ENCODE measurements around the gene IL17REL. TPM values are rescaled to one million over a fixed set of nuclear protein-coding genes. Genes with fewer than 3 reads are reported as not detected.
A peak's percentile ranks its signal among the peaks of the same experiment; 100 is the strongest.

The IL17REL gene
- total RNA-seq, 4 donors from 2014 or later: not detected

GRCh38 chr22:49963647-49964026 lies 48.9 kb downstream of the IL17REL start:
- no peak for DNase-seq
- H3K27ac ChIP-seq: peak overlapping the region; percentile 95 to 100 (median 99)
- H3K9me3 ChIP-seq: no peaks in the 10 kb centered on the region
- intact Hi-C loops (cut with DNase I): no loop called here
- TF ChIP-seq CTCF (IDR thresholded peaks at IDR 0.05) (no peak), POLR2A (IDR thresholded peaks at IDR 0.05) (no peak)
- no peaks in the 10 kb centered on the region for H3K27me3 ChIP-seq
- H3K4me1 ChIP-seq: peaks cover 63 to 78% (median 71%) of the 10 kb centered on the region in 3 donors
- H3K4me3 ChIP-seq: peak overlapping the region; percentile 70 to 92 (median 82)
- WGBS, 2 donors: 34 to 36% methylated on average over 6 of the region's 6 CpGs
- H3K36me3 ChIP-seq: peaks cover 23 to 45% (median 29%) of the 10 kb centered on the region in 3 donors

DNA sequence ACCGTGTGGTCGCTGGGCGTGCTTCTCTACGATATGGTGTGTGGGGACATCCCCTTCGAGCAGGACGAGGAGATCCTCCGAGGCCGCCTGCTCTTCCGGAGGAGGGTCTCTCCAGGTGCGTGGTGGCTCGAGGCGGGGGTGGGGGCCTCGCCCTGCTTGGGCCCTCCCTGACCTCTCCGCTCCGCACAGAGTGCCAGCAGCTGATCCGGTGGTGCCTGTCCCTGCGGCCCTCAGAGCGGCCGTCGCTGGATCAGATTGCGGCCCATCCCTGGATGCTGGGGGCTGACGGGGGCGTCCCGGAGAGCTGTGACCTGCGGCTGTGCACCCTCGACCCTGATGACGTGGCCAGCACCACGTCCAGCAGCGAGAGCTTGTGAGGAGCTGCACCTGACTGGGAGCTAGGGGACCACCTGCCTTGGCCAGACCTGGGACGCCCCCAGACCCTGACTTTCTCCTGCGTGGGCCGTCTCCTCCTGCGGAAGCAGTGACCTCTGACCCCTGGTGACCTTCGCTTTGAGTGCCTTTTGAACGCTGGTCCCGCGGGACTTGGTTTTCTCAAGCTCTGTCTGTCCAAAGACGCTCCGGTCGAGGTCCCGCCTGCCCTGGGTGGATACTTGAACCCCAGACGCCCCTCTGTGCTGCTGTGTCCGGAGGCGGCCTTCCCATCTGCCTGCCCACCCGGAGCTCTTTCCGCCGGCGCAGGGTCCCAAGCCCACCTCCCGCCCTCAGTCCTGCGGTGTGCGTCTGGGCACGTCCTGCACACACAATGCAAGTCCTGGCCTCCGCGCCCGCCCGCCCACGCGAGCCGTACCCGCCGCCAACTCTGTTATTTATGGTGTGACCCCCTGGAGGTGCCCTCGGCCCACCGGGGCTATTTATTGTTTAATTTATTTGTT lies 49.6 kb downstream of the IL17REL start:
- Histone ChIP-seq H3K4me1 (peaks cover 61 to 77% (median 65%) of the 10 kb centered on the region in 3 donors), H3K27me3 (no peaks in the 10 kb centered on the region), H3K27ac (peak overlapping the region; percentile 95 to 100 (median 99)), H3K4me3 (peak overlapping the region; percentile 70 to 92 (median 82)), H3K9me3 (no peaks in the 10 kb centered on the region), H3K36me3 (peaks cover 23 to 45% (median 29%) of the 10 kb centered on the region in 3 donors)
- no peak for DNase-seq
- intact Hi-C loops (cut with DNase I): no loop called here
- TF ChIP-seq CTCF (IDR thresholded peaks at IDR 0.05) (peak in 1 of 6 experiments; percentile 3), POLR2A (IDR thresholded peaks at IDR 0.05) (no peak)
- WGBS, 2 donors: 27 to 46% methylated on average over 10 to 27 of the region's 63 CpGs

DNA sequence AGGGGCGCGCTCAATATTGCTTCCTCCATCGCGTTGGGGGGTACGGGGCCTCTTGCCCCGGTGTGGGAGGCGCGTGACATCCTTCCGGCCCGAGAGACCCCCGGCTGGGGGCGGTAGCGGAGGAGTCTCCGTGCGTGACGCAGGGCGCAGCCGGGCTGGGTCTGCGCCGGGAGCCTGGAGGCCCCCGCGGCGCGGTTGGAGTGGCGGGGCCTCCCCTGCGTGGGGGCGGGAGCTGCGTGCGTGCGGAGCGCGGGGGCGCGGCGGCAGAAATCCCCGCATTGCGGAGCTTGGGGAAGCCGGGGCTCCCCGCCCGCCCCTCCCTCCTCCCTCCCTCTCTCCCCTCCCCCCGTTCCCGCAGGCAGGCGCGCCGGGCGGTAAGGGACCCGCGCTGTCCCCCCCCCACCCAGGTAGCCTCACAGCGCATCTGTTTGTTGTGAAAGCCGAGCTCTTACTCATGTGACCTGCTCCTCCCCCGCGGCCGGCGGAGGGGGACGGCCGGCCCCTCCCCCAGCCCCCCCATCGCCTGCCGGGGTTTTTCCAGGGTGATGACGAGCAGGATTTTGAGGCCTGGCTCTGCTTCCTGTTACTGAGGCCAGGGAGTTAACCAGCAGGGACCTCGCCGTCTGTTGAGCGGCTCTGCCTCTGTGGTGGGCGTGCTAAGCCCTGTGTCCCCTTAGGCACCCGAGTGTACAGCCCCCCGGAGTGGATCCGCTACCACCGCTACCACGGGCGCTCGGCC lies 50.4 kb downstream of the IL17REL start:
- Histone ChIP-seq H3K27me3 (no peaks in the 10 kb centered on the region), H3K36me3 (peaks cover 23 to 45% (median 29%) of the 10 kb centered on the region in 3 donors), H3K4me1 (peaks cover 53 to 69% (median 57%) of the 10 kb centered on the region in 3 donors), H3K27ac (peak overlapping the region; percentile 95 to 100 (median 99)), H3K4me3 (peak overlapping the region; percentile 70 to 92 (median 82)), H3K9me3 (no peaks in the 10 kb centered on the region)
- intact Hi-C loops (cut with DNase I): no loop called here
- no peak for DNase-seq
- peak in 2 of 4 donors; percentile 14 to 69 for TF ChIP-seq POLR2A (IDR thresholded peaks at IDR 0.05)
- no peak for TF ChIP-seq CTCF (IDR thresholded peaks at IDR 0.05)
- 20% methylated on average over 1 of the region's 70 CpGs; no CpG with 5 or more reads in 1 of the 2 donors for WGBS, 2 donors

DNA sequence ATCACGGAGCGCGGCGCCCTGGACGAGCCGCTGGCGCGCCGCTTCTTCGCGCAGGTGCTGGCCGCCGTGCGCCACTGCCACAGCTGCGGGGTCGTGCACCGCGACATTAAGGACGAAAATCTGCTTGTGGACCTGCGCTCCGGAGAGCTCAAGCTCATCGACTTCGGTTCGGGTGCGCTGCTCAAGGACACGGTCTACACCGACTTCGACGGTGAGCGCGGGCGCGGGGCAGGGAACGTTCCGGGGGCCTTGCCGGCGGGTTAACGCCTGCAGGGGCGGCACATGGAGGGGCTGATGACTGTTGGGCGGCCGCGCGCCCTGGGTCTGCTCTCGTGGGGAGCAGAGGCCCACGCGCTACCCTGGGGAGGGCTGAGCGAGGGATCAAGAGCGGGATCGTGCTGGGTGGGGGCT lies 51.0 kb downstream of the IL17REL start:
- no peak for DNase-seq
- Histone ChIP-seq H3K4me3 (peak overlapping the region; percentile 70 to 92 (median 82)), H3K36me3 (peaks cover 23 to 45% (median 29%) of the 10 kb centered on the region in 3 donors), H3K9me3 (no peaks in the 10 kb centered on the region), H3K27me3 (no peaks in the 10 kb centered on the region), H3K4me1 (peaks cover 48 to 66% (median 51%) of the 10 kb centered on the region in 3 donors), H3K27ac (peak overlapping the region; percentile 95 to 100 (median 99))
- intact Hi-C loops (cut with DNase I): no loop called here
- WGBS, 2 donors: no CpG with 5 or more reads among the region's 49 CpGs
- no peak for TF ChIP-seq CTCF (IDR thresholded peaks at IDR 0.05)
- no peak for TF ChIP-seq POLR2A (IDR thresholded peaks at IDR 0.05)
